Heart right ventricle (tissue), 16 donors: ENCODE results near the gene GRM7. TPM values are rescaled to one million over a fixed set of nuclear protein-coding genes. Genes with fewer than 3 reads are reported as not detected.

Experiments
- ATAC-seq, 8 donors: fragments of 200-7000 bp; cut with Tn5 transposase; one replicate each; pipeline ENCODE4 v1.9.1; 2020; ENCODE audit warnings: mild to moderate bottlenecking in 8 of 8, moderate library complexity in 8 of 8, moderate number of reproducible peaks in 1 of 8
- DNase-seq, 2 donors: peaks; one replicate each; pipeline ENCODE4 v3.0.0-alpha.2; 2020
- H3K27ac ChIP-seq, 10 donors: fragments of 200-600 bp; sonication (generic) in 2 of 10; one replicate each; pipeline versions ENCODE4 v1.5.0 to v1.8.0; 2020 to 2022; ENCODE audit warnings: mild to moderate bottlenecking in 3 of 10
- H3K27me3 ChIP-seq, 7 donors: fragments of 200-600 bp; one replicate each; pipeline ENCODE4 v1.8.0; 2021 to 2022; ENCODE audit warnings: mild to moderate bottlenecking in 2 of 7
- H3K36me3 ChIP-seq, 9 donors: fragments of 200-600 bp; sonication (generic) in 1 of 9; one replicate each; pipeline versions ENCODE4 v1.5.0 to v1.8.0; 2020 to 2022; ENCODE audit warnings: mild to moderate bottlenecking in 2 of 9
- H3K4me1 ChIP-seq, 9 donors: fragments of 200-600 bp; sonication (generic) in 1 of 9; one replicate each; pipeline versions ENCODE4 v1.5.0 to v1.8.0; 2020 to 2022; ENCODE audit warnings: mild to moderate bottlenecking in 4 of 9
- H3K4me3 ChIP-seq, 10 donors: fragments of 200-600 bp; sonication (generic) in 2 of 10; one replicate each; pipeline versions ENCODE4 v1.5.0 to v1.8.0; 2020 to 2022; ENCODE audit warnings: mild to moderate bottlenecking in 7 of 10, moderate library complexity in 2 of 10
- H3K9me3 ChIP-seq, 11 donors: fragments of 200-600 bp in 10 of 11; sonication (generic) in 2 of 11; one replicate each; pipeline versions ENCODE4 v1.5.0 to v1.8.0; 2013 to 2022; ENCODE audit warnings: mild to moderate bottlenecking in 2 of 11, control low read depth in 1 of 11, moderate library complexity in 1 of 11
- CTCF ChIP-seq, 9 donors: fragments of 200-600 bp; sonication (generic) in 2 of 9; IDR thresholded peaks; one replicate each; pipeline versions ENCODE4 v1.5.0 to v1.8.0; 2021 to 2022; ENCODE audit warnings: antibody characterized with exemption in 9 of 9, mild to moderate bottlenecking in 5 of 9, moderate library complexity in 1 of 9
- WGBS, 2 donors: extraction: QIAGEN DNeasy Blood & Tissue Kit; methylation state at CpG; one replicate each; pipeline ENCODE4 v1.1.7; 2013; ENCODE audit warnings: inconsistent platforms in 1 of 2; 5-methylcytosine and 5-hydroxymethylcytosine counted together
- intact Hi-C, 10 donors: fragments of 100-400 bp; cut with DNase I; formaldehyde crosslinking; loops; one replicate each; pipeline versions ENCODE4 v1.11.1 to v1.14.2; 2022
- polyA plus RNA-seq, 2 donors: library from polyadenylated mRNA; stranded (reverse); fragments of 200-250 nt; gene quantifications; one replicate each; pipeline ENCODE4 v1.2.3, GENCODE V29; 2013
- total RNA-seq, 10 donors: library from RNA; stranded (reverse); fragmentation: NEBNext Ultra II Directional in 3 of 10; extraction: Animal tissue kit (Norgen Biotek cat#: 25700) in 3 of 10; gene quantifications; one replicate each; pipeline versions ENCODE4 v1.2.1 to v1.2.4, GENCODE V29; 2021 to 2023
- donor health status: Arrhythmogenic right ventricular cardiomyopathy.
- donor health status: ischemic (EF 13 %, LVEDD 7.1; RV severe dilation, severe dysfunction).
- donor health status: healthy with polysubstance abuse.
- donor health status: DM: no; HTN: yes; CAD: no.
- donor health status: DM: no; HTN: no; CAD: no.
- donor health status: ischemic (EF 25% LVEDD 6.9; RV normal size, moderate dysfunction).
- donor health status: ischemic (EF 25% LVEDD 5.7; RV mildly dilated, moderate dysfunction).
- donor health status: healthy.
- donor health status: DM: yes; HTN: yes; CAD: no.
- donor health status: Ischemic cardiomyopathy.
- donor health status: ischemic (EF 35%, LVEDD 5.7; RV mildly dilated, moderate dysfunction).
- donor health status: nonischemic (EF 11% LVEDD 7.7; RV severe dilation, severe dysfunction).
- donor health status: DM: yes; HTN: yes; CAD: no.
- donor health status: PGD.
- donor health status: ischemic (EF 29% LVEDD 5.4; RV normal size, mild dysfunction).
- donor health status: nonischemic (EF 23%, LVEDD 6.1; RV moderate dilation, normal function).

GRM7 gene
- total and polyA plus RNA-seq, 12 donors = not detected

- no peak overlapping the region for H3K27ac ChIP-seq
- TF ChIP-seq CTCF (IDR thresholded peaks at IDR 0.05) = no peak
- 60% methylated on average over 2 of the region's 2 CpGs for WGBS, 2 donors
- peaks cover 0 to 22% (median 0%) of the 10 kb centered on the region in 11 donors for H3K9me3 ChIP-seq
- DNase-seq = no peak
- intact Hi-C loops = no loop called here
- ATAC-seq = no peak
- H3K4me3 ChIP-seq = no peak overlapping the region
- no peaks in the 10 kb centered on the region for H3K36me3 ChIP-seq
- no peaks in the 10 kb centered on the region for H3K4me1 ChIP-seq
- H3K27me3 ChIP-seq = no peaks in the 10 kb centered on the region
Observed at GRCh38 chr3:7340795-7341194, 479.9 kb downstream of the GRM7 start.

DNA sequence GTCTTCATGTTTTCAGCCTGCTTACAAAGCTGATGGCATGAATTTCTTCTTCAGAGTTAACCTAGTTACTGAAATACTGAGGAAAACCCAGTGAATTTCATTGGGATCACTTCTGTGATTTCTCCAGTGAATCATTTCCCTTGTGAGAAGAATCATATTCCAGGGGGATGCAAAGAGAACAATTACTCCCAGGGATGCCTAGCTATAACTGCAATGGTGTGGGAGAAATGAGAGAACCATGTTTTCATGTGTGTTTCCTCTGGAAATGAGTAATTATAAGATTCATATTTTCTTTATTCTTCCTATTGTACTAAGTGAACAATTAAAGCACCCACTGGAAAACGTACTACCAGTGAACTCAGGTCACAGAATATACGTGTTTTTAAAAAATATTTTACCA, 485.4 kb downstream of the GRM7 start:
- ATAC-seq = no peak
- no peak overlapping the region for H3K4me3 ChIP-seq
- H3K27me3 ChIP-seq = no peaks in the 10 kb centered on the region
- peaks cover 0 to 8% (median 0%) of the 10 kb centered on the region in 11 donors for H3K9me3 ChIP-seq
- no peaks in the 10 kb centered on the region for H3K4me1 ChIP-seq
- no peaks in the 10 kb centered on the region for H3K36me3 ChIP-seq
- intact Hi-C loops = no loop called here
- WGBS, 2 donors = 80 to 89% methylated on average over 2 of the region's 2 CpGs
- TF ChIP-seq CTCF (IDR thresholded peaks at IDR 0.05) = no peak
- DNase-seq = no peak
- H3K27ac ChIP-seq = peak overlapping the region in 1 of 10 donors; percentile 46

- intact Hi-C loops = no loop called here
- ATAC-seq (no peak), DNase-seq (no peak)
- WGBS, 2 donors = 94 to 98% methylated on average over 1 of the region's 1 CpG
- no peak for TF ChIP-seq CTCF (IDR thresholded peaks at IDR 0.05)
- H3K27ac ChIP-seq = no peak overlapping the region
- H3K36me3 ChIP-seq = no peaks in the 10 kb centered on the region
- H3K27me3 ChIP-seq = no peaks in the 10 kb centered on the region
- no peaks in the 10 kb centered on the region for H3K9me3 ChIP-seq
- H3K4me3 ChIP-seq = no peak overlapping the region
- H3K4me1 ChIP-seq = no peaks in the 10 kb centered on the region
Observed at GRCh38 chr3:7357101-7357500, 496.2 kb downstream of the GRM7 start.

- WGBS, 2 donors = 65 to 79% methylated on average over 1 of the region's 1 CpG
- no peaks in the 10 kb centered on the region for H3K9me3 ChIP-seq
- no peaks in the 10 kb centered on the region for H3K27me3 ChIP-seq
- intact Hi-C loops = no loop called here
- H3K4me3 ChIP-seq = no peak overlapping the region
- ATAC-seq = no peak
- H3K27ac ChIP-seq = no peak overlapping the region
- no peak for TF ChIP-seq CTCF (IDR thresholded peaks at IDR 0.05)
- no peak for DNase-seq
- H3K4me1 ChIP-seq = no peaks in the 10 kb centered on the region
- no peaks in the 10 kb centered on the region for H3K36me3 ChIP-seq
Observed at GRCh38 chr3:7367968-7368367, 507.1 kb downstream of the GRM7 start.

GRCh38 chr3:7368597-7368996, 507.7 kb downstream of the GRM7 start:
- no peak for TF ChIP-seq CTCF (IDR thresholded peaks at IDR 0.05)
- Histone ChIP-seq H3K4me3 (no peak overlapping the region), H3K27me3 (no peaks in the 10 kb centered on the region), H3K27ac (no peak overlapping the region), H3K4me1 (no peaks in the 10 kb centered on the region), H3K36me3 (no peaks in the 10 kb centered on the region), H3K9me3 (no peaks in the 10 kb centered on the region)
- DNase-seq (no peak), ATAC-seq (no peak)
- 88 to 94% methylated on average over 2 of the region's 2 CpGs for WGBS, 2 donors
- intact Hi-C loops = no loop called here
